ENCODE measurements around the gene CCDC92. TPM values are rescaled to one million over a fixed set of nuclear protein-coding genes. Genes with fewer than 3 reads are reported as not detected.
A peak's percentile ranks its signal among the peaks of the same experiment; 100 is the strongest.

Gene CCDC92
- total and polyA plus RNA-seq, 2 of the 13 experiments (the other 11 are each of a cell fraction or from before 2014, with no cell fraction given) = 5.4 to 14.7 TPM

GRCh38 chr12:123972457-123973401, at the start of gene CCDC92, which contains the start of gene ZNF664 (continued):
- TF ChIP-seq ZNF362 (CRISPR knock-in tag; IDR thresholded peaks at IDR 0.05; ENCODE audit: borderline replicate concordance) (no peak), ZBTB38 (CRISPR knock-in tag; IDR thresholded peaks at IDR 0.05) (no peak), MNT (IDR thresholded peaks at IDR 0.05) (no peak), ZFP36L1 (CRISPR knock-in tag; IDR thresholded peaks at IDR 0.05) (0 out of 2 replicates have a peak, but pooled peaks have one; percentile 35), ZNF652 (CRISPR knock-in tag; IDR thresholded peaks at IDR 0.05; ENCODE audit: borderline replicate concordance, low read depth) (no peak), TIGD3 (CRISPR knock-in tag; IDR thresholded peaks at IDR 0.05; ENCODE audit: borderline replicate concordance) (no peak), TBL1XR1 (IDR thresholded peaks at IDR 0.05; ENCODE audit: borderline replicate concordance, low read length, partially characterized antibody) (no peak), TFE3 (CRISPR knock-in tag; IDR thresholded peaks at IDR 0.05) (no peak), ZFY (CRISPR knock-in tag; IDR thresholded peaks at IDR 0.05) (peak; percentile 76), POLR2G (IDR thresholded peaks at IDR 0.05; ENCODE audit: low read depth, low read length) (peak; percentile 76), ZNF143 (CRISPR knock-in tag; IDR thresholded peaks at IDR 0.05) (peak; percentile 74), MBD4 (IDR thresholded peaks at IDR 0.05; ENCODE audit: borderline replicate concordance, low read length) (no peak), HIC2 (CRISPR knock-in tag; IDR thresholded peaks at IDR 0.05; ENCODE audit: low read depth) (no peak), ZBTB4 (CRISPR knock-in tag; IDR thresholded peaks at IDR 0.05; ENCODE audit: borderline replicate concordance) (no peak), ZFX (CRISPR knock-in tag; IDR thresholded peaks at IDR 0.05; ENCODE audit: low read depth) (peak; percentile 65)

Data from HepG2 (cell line).